ENCODE results near the gene CXorf65.

Gene CXorf65

DNA sequence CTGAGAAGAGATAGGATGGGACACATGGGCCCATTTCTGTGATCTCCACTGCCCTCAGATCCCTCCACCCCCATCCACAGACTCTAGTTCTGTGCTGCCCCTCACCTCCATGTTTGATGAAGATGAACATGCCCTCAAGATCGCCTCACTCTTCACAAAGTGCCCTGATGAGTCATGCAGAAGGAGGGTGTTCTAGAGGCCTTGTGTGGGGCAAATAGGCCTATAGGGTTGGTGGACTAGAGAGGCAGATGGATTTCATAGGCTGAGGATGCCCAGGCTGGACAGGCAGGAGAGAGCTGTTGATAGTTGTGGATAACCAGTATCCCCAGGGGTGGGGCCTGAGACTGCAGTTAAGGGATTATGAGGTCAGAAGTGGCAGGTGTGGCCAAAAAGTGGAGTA, at the start of gene CXorf65:
TSS of gene CXorf65 (minus strand) at position 314 of the 400 bp plus-strand sequence. CDS start at position 130, 184 bp downstream.
- DNase-seq (ENCODE audit: low read depth) = no peak

DNA sequence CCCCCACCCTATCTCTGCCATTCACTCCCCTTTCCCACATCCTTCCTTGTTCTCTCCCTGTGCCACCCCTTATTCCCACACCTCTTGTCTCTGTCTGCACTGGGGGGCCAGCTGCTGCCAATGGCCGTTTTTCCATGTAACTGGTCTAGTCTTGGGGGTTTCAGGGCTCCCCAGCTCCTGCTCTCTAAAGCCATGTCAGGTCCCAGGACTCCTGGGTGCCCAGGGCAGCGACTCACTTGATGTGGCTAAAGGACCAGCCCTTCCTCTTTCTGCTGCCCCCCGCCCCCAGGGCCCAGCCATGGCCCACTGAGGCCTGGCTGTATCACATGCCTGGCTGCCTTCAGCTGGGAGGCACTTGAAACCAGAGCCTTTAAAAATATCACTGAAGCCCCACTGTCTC, 48.1 kb upstream of the CXorf65 start:
- no peak for DNase-seq (ENCODE audit: low read depth)

DNA sequence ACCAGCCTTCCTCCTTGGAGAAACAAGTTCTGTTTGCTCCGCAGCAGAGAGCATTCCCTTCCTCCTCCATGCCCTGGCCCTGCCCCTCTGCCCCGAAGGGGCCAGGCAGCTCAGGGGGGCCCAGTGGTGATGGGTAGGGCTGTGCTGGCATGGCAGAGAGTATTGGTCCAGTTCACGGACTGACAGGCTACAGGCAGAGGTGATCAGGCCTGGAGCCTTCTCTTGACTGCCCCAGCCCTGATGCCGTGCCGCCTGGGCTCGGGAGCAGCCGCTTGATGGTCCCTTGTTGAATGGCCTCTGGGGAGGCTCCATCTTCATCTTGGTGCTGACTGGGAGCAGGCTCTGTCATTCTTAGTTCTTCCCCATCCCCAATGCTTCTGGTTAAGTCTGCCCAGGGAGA, 47.7 kb upstream of the CXorf65 start:
- no peak for DNase-seq (ENCODE audit: low read depth)

DNA sequence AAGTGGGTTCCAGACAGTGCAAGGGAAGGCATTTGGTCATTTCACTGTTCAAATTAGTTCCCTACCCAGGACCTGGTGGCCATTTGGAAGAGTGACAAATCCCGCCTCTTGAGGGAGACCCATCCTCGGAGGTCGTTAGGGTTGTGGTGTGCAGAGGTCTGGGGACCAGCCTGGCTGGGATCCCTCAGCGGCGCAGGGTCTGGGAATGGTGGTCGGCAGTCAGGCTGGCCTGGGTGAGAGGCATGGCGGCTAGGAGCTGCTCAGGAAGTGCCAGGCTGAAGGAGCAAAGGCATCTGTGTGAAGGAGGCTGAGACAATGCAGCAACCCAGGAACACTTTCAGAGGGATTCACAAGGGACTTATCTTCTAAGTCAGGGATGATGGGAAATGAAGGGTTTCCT, 44.8 kb upstream of the CXorf65 start:
- DNase-seq (ENCODE audit: low read depth) = no peak

DNA sequence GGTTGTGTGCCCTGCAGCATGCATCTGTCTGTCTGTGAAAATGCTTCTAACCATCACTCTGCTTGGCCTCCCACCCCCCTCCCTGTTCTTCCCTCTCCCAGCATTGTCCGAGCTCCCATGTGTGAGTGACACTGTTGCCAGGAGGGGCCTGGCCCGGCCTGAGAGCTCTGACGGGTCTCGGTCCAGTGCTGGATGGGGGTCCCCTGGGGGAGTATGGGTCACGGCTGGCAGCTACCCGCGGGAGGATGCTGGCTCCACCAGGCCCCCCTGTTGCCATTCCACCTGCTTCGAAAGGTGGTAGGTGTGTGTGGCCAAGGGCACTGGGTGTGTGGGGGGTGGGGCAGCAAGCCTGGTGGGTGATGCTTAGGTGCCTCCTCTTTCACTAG, 41.7 kb upstream of the CXorf65 start:
- DNase-seq (ENCODE audit: low read depth) = no peak

DNA sequence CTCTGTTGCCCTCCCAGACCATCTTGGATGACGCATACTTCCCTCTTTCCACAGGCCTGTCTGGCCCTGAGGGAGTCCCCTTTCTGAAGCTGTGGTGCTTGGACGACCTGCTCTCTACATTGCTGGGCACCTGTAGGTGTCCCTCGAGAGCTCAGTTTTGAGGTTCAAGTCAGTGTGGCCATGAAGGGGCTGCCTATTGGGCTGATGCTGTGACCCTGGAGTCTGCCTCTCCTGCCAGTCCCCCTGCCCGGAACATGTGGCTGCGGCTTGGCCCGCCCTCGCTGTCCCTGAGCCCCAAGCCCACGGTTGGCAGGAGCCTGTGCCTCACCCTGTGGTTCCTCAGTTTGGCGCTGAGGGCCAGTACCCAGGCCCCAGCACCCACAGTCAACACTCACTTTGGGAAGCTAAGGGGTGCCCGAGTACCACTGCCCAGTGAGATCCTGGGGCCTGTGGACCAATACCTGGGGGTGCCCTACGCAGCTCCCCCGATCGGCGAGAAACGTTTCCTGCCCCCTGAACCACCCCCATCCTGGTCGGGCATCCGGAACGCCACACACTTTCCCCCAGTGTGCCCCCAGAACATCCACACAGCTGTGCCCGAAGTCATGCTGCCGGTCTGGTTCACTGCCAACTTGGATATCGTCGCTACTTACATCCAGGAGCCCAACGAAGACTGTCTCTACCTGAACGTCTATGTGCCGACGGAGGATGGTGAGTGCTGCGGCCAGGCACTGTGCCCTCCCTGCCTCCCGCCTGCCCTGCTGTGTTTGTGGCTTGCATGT, 41.1 kb upstream of the CXorf65 start:
- no peak for DNase-seq (ENCODE audit: low read depth)

DNA sequence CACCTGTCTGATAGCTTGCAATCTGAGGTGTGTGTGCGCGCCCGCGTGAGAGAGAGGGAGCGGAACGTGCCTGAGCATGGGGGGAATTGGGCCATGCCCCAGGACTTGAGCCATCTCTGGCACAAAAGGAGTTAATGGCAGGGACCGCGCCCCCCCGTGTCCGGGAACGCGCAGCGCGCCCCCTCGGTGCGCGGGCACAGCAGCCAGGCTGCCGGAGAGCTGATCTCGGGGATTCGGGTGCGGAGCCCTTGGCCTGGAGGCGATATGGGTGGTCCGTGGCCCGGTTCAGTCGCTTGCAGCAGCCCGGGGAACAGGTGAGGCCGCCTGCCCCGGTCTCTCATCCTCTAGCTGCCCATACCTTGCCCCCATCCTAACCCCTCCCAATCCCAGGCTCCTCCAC, 38.1 kb upstream of the CXorf65 start, which contains the start of gene NLGN3:
TSS of gene NLGN3 (plus strand) at position 191 of the 400 bp plus-strand sequence. CDS start 2,909 bp downstream, outside the sequence.
- DNase-seq (ENCODE audit: low read depth) = no peak

DNA sequence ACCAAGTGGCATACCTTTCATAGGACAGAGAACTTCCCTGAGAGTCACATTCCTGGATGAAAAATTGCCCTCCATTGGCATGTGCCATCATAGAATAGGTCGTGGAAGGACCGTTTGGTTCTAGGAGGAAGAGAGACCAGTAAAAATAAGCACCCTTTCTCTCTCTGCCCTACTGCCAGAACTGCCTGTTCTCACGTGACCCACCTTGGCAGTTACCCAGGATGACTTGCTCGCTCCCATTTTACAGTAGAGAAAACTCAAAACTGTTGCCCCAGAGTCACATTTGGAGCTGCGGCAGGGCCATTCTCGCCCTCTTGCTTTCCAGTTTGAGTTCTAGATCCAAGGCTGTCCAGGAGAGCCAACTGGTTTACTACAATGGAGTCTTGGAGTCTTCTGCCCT, 37.0 kb upstream of the CXorf65 start:
- DNase-seq (ENCODE audit: low read depth) = no peak

DNA sequence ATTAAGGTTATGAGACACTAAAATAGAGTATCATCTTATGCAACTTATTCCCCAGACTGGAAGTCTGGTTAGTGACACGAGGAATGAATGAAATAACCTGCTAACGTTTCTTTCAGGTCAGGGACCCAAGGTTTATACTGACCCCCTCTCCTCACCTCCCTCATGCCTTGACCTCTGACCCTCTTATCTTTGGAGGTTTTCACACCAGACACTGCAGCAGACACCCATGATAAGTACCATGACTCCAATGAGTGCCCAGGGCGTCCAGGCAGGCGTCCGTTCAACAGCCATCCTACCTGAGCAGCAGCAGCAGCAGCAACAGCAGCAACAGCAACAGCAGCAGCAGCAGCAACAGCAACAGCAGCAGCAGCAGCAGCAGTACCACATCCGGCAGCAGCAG, 33.9 kb upstream of the CXorf65 start:
- no peak for DNase-seq (ENCODE audit: low read depth)

DNA sequence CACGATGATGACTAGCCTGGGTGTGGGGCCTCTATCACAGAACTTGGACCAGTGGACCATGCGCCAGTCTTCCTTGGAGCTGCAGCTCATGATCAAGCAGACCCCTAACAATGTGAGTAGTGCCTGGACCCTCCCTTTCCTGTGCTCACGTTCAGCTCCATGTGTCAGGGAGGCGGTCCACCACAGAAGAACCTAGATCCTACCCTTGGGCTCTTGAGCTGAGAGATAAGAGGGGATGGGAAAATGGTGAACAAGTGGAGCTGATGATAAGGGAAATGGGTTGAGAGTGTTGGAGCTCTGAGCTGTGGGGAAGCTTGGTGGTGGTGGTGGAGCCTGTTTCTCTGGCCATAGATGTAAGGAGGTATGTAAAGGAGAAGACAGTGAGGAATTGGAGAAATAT, 25.0 kb upstream of the CXorf65 start:
- no peak for DNase-seq (ENCODE audit: low read depth)

DNA sequence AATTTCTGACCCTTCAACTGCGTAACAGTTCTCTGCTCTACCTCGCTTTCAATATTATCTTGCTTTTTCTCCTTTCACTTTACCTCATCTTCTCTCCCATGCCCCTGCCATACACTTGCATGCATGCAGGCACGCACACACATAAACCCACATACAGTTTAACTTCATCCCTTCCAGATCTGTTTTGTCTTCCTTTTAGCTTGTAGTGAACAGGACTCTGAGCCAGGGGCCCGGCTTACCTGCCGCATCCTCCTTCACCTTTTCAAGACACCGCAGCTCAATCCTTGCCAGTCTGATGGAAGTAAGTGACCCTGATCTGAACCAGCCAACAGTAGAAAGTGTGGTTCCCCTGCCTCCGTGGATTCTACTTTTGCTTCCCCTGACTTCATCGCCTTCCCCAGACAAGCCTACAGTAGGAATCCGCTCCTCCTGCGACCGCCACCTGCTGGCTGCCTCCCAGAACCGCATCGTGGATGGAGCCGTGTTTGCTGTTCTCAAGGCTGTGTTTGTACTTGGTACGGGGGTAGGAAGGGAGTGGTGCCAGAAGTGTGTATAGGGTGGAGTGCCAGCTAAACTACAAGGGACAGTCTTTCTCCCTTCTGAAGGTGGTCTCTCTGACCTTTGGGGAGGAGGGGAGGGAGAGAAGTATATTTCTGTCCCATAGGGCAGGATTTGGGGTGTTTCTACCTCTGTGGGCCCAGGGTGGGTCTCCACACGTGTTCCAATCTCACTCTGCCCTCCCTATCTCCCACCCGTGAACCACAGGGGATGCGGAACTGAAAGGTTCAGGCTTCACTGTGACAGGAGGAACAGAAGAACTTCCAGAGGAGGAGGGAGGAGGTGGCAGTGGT, 22.6 kb upstream of the CXorf65 start:
- peak; percentile 57 for DNase-seq (ENCODE audit: low read depth)

DNA sequence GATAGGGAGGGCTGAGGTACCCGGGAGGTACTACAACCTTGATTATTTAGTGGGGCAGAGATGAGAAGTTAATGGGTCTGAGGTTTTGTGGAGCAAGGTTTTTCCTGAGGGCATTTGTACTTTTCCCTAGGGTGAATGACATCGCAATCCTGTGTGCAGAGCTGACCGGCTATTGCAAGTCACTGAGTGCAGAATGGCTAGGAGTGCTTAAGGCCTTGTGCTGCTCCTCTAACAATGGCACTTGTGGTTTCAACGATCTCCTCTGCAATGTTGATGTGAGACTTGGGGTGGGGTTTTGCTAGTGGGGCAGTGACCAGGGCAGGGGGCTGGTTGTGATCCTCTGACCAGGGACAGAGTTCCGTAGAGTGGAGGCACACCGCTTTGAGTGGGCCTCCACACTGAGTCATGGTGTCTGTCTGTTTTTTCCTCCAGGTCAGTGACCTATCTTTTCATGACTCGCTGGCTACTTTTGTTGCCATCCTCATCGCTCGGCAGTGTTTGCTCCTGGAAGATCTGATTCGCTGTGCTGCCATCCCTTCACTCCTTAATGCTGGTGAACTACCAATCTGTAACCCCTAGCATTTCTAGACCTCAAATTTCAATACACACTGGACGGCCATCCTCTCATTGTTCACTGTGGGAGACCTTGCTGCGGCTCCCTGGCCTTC, 21.8 kb upstream of the CXorf65 start:
- no peak for DNase-seq (ENCODE audit: low read depth)

DNA sequence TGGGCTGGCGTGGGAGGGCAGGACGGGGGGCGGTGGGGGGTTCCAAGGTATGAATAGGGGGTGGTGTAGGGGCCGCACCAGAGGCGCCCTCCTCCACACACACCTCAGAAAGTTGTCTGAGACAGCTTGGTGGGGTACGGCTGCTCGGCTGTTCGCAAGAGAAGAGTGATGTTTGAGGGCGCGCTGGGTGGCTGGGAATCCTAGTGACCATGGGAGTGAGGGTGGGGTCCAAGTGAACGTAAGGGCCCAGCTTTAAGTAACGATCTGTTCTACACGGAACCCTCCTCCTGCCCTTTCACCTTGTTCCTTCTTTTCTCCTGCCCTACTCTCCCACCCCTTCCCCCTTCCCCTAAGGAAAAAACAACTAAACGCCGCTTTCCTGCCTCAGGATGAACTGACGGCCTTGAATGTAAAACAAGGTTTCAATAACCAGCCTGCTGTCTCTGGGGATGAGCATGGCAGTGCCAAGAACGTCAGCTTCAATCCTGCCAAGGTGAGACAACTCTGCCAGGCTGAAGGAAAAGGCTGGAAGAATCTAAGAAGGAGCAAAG, 12.5 kb upstream of the CXorf65 start:
- no peak for DNase-seq (ENCODE audit: low read depth)

DNA sequence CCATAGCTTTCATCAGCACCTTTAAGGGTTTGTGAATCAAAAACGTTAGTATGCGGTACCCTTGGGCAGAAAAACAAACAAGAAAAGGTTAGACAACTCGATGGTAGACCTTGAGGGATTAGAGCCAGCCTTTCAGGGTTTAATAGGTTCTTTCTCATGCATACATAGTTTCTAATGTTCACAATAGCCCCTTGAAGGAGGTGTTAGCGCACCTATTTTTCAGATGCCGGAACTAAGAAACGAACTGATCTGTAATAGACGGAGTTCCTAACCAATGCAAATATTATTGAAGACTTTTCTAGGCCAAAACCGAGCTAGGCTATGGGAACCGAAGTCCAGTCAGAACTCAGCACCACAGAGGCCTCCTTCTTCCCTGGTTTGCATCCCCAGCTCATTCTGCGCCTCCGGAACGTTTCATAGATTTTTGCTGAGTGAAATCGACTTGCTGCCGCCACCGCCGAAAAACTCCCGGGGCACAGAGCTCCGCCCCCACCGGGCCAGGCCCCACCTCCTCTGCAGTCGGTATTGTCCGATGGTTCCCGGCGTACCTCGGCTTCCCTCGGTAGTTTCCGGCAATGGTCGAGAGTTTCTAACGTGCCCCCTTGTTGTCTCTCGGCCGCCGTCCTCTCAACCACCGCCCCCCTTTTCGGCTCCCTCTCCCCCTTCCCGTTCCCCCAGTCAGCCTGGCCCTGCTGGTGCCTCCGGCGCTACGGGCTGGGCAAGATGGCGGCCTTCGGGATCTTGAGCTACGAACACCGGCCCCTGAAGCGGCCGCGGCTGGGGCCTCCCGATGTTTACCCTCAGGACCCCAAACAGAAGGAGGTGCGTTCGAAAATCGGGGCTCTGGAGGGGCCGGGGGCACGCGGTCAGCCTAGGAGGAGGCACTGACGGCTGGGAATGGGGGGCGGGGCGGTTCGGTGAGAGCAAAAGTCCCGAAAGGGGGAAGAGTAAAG, 11.8 kb upstream of the CXorf65 start, which contains the start of gene MED12:
TSS of gene MED12 (plus strand) at position 565 of the 953 bp plus-strand sequence. CDS start at position 724, 159 bp downstream.
- DNase-seq (ENCODE audit: low read depth) = peak; percentile 72

DNA sequence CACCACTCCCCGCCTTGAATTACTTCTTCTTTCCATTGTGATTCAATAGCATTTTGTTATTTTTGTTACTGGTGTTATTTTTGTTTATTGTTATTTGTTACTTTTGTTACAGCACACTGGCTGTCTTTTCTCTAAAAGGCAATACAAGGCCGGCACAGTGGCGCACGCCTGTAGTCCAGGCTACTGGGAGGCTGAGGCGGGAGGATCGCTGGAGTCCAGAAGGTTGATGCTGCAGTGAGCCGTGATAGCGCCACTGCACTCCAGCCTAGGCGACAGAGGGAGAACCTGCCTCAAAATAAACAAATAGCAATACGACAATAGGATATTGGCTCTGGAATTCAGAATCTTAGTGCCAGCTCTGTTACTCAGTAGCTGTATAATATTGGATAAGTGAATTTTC, 10.8 kb upstream of the CXorf65 start:
- no peak for DNase-seq (ENCODE audit: low read depth)

DNA sequence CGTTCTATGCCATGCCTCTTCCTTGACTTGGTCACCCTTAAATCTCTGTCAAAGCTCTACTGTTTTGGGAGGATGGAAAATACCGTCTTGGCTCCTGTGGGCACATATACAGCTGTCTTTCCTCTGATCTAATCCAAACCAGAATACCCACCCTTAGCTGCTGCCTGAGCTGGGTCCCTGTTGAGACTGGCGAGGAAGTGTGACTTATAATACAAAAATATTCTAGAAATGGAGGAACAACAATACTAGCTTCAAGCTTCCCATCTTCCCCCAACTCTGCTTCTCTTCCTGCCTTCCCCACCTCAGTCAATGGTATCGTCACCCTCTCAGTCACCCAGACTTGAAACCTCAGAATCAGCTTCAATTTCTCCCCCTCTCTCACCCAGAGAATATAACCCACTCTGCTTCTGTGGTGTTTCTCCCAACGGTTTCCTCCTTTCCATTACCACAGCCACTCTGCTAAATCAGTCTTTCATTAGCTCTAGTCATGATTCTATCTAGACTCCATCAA, 5.4 kb upstream of the CXorf65 start:
- no peak for DNase-seq (ENCODE audit: low read depth)

DNA sequence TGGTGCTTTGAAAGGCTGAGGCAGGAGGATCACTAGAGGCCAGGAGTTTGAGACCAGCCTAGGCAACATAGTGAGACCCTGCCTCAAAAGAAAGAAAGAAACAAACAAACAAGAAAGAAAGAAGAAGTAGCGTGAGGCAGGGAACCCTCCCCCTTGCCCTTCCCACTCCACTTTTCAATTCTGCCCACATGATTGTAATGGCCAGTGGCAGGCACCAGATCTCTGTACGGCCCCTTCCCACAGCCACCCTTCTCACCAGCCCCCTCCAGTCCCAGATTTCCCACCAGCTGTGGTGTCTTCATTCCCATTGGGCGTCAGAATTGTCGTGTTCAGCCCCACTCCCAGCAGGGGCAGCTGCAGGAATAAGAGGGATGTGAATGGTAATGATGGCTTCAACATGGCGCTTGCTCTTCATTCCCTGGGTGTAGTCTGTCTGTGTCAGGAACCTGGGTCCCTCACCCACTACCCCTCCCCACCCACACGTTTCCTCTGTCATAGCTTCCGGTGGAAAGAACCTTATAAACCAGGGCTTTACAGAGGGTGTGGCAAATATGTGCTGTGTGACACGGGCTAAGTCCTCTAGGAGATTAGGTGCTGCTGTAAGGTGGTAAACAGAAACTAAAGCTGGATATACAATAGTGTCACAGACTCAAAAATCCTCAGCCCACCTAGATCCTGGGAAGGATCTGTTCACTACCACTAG, 4.8 kb upstream of the CXorf65 start, which contains the start of gene IL2RG:
TSS of gene IL2RG (minus strand) at position 437 of the 703 bp plus-strand sequence. CDS start at position 399, 38 bp downstream.
- DNase-seq (ENCODE audit: low read depth) = peak; percentile 55

DNA sequence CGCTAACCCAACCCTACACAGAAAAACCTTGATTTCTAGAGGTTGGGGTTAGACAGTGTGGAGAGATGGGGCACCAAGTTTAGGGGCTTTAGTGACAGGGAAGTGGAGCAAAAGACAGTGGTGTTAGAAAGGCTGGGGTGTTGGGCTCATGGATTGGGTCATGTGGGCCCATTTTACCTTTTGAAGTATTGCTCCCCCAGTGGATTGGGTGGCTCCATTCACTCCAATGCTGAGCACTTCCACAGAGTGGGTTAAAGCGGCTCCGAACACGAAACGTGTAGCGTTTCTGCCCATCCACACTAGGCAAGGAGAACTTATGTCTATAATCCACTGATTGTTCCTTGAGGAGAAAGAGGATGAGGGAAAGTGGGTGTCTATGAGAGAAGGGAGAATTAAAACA, 2.5 kb upstream of the CXorf65 start:
- no peak for DNase-seq (ENCODE audit: low read depth)

DNA sequence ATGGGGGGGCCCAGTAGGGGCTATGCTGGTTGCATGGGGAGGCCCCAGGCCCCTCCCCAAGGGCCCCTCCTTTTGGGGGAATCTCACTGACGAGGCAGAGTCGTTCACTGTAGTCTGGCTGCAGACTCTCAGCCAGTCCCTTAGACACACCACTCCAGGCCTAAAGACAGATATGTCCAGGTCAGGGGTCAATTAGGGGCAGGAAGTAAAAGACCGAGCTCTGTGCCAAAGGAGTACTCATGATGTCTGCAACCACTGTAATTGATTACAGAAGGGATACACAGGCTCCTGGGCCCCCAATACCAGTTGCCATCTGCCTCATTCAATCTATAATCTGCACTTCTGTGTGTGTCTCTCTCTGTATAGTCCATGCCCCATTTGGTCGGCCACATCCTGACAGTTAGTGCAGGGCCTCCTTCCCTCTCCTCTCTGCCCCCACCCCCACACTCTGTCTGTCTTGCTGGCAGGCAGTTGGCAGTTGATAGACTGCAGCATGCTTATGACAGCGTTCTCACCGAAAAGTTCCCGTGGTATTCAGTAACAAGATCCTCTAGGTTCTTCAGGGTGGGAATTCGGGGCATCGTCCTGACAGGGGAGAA, 1.3 kb upstream of the CXorf65 start:
- no peak for DNase-seq (ENCODE audit: low read depth)

DNA sequence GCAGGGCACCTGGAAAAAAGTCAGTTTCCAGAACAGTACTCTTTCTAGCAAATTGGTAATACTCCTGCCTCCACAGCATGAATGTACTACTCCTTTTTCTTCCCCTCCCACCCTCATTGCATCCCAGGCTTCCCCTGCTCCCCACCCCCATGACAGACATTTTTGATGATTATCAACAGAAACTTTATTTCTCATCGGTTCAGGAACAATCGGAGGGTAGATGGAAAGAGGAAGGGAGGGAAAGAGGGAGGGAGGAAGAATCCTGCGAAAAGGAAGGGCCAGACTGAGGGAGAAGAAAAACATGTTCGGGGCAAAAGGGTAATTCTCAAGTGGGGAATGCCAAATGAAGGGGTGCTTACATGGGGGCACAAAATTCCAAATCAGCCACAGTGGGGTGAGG, 705 bp upstream of the CXorf65 start:
- no peak for DNase-seq (ENCODE audit: low read depth)

Data from stimulated activated CD8-positive, alpha-beta memory T cell treated with anti-CD3 and anti-CD28 coated beads, Interleukin-12 subunit alpha, Interleukin-12 subunit beta, amount 100 ng/mL, for 1 hour (primary cell).